Vagina (tissue), 2 donors: Measurements from ENCODE around the gene UNC5B. TPM values are rescaled to one million over a fixed set of nuclear protein-coding genes. Genes with fewer than 3 reads are reported as not detected.

Experiments used
- DNase-seq, 2 donors: peaks; one replicate each; pipeline ENCODE4 v3.0.0-alpha.2; 2017; ENCODE audit errors: extremely low spot score in 2 of 2
- H3K27ac ChIP-seq: fragments of 200-600 bp; sonication (generic); one replicate; pipeline ENCODE4 v1.5.1; 2019
- H3K27me3 ChIP-seq: fragments of 200-600 bp; sonication (generic); one replicate; pipeline ENCODE4 v1.5.1; 2019
- H3K36me3 ChIP-seq, 2 donors: fragments of 200-600 bp; sonication (generic); one replicate each; pipeline ENCODE4 v1.5.1; 2017 to 2019
- H3K4me1 ChIP-seq: fragments of 200-600 bp; sonication (generic); one replicate; pipeline ENCODE4 v1.5.1; 2019
- H3K4me3 ChIP-seq, 2 donors: fragments of 200-600 bp; sonication (generic); 1 replicate in 1 of 2; 2 replicates in 1 of 2; pipeline ENCODE4 v1.5.1; 2016 to 2019
- H3K9me3 ChIP-seq: fragments of 200-600 bp; sonication (generic); one replicate; pipeline ENCODE4 v1.5.1; 2019
- POLR2A ChIP-seq, 2 donors: fragments of 450-650 bp; IDR thresholded peaks; one replicate each; pipeline ENCODE4 v1.6.1; 2017; ENCODE audit warnings: antibody characterized with exemption in 2 of 2, mild to moderate bottlenecking in 2 of 2, moderate library complexity in 2 of 2
- POLR2AphosphoS5 ChIP-seq, 2 donors: sonication (generic); formaldehyde crosslinking; IDR thresholded peaks; one replicate each; pipeline ENCODE4 v1.9.0; 2017; ENCODE audit warnings: antibody characterized with exemption in 2 of 2, mild to moderate bottlenecking in 2 of 2, low read depth in 1 of 2; ENCODE audit not compliant: insufficient read depth in 1 of 2
- intact Hi-C: fragments of 100-400 bp; cut with DNase I; formaldehyde crosslinking; loops from one replicate; pipeline ENCODE4 v1.15.1; 2023
- total RNA-seq: library from RNA; depleted of rRNA; stranded (reverse); fragments of >200 nt; gene quantifications from one replicate; pipeline ENCODE4 v1.2.3, GENCODE V29; 2016
- TF ChIP-seq, protein P1 (sequence below), 3 experiments: fragments of 450-650 bp in 2 of 3; fragments of 200-600 bp in 1 of 3; sonication (generic) in 1 of 3; IDR thresholded peaks; one replicate each; pipeline ENCODE4 v1.5.1; 2017 to 2019; ENCODE audit warnings: antibody characterized with exemption in 3 of 3, mild to moderate bottlenecking in 2 of 3, moderate library complexity in 2 of 3

UNC5B gene
- total RNA-seq, 1 donor from 2014 or later: 24.3 TPM

DNA sequence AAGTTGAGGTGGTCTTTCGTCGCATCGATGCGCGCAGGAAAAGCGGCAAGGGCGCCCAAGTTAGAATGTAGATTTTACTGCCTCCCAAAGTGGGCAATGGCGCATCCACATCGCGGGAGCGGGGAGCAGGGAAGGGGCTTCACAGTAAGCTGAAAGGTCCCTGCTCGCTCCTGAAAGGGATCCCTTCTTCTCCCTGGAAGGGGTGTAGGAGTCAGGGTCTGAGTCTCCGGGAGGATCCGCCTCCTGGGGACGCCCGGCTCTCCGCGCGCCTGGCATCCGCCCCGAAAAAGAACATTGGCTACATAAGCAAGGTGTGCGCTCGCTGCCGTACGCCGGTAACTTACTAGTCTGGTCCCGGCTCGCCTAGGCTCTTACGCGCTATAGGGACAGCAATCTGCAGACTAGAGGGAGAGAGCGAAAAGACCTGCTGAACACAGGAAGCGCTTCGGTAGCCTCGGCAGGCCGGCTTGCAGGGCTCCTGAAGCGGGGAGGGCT, 804 bp downstream of the UNC5B start:
- peak overlapping the region; percentile 62 to 77 for H3K4me3 ChIP-seq
- H3K36me3 ChIP-seq: no peaks in the 10 kb centered on the region
- H3K9me3 ChIP-seq: no peaks in the 10 kb centered on the region
- intact Hi-C loops: loop anchor here (10.0 kb wide), 1 partner anchor 52 kb away; no protein-coding TSS in a partner anchor
- no peak for DNase-seq
- no peak for TF ChIP-seq POLR2A (IDR thresholded peaks at IDR 0.05)
- TF ChIP-seq, protein P1, sequence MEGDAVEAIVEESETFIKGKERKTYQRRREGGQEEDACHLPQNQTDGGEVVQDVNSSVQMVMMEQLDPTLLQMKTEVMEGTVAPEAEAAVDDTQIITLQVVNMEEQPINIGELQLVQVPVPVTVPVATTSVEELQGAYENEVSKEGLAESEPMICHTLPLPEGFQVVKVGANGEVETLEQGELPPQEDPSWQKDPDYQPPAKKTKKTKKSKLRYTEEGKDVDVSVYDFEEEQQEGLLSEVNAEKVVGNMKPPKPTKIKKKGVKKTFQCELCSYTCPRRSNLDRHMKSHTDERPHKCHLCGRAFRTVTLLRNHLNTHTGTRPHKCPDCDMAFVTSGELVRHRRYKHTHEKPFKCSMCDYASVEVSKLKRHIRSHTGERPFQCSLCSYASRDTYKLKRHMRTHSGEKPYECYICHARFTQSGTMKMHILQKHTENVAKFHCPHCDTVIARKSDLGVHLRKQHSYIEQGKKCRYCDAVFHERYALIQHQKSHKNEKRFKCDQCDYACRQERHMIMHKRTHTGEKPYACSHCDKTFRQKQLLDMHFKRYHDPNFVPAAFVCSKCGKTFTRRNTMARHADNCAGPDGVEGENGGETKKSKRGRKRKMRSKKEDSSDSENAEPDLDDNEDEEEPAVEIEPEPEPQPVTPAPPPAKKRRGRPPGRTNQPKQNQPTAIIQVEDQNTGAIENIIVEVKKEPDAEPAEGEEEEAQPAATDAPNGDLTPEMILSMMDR (IDR thresholded peaks at IDR 0.05): no peak
- peak in 1 of 2 donors; percentile 46 for TF ChIP-seq POLR2AphosphoS5 (IDR thresholded peaks at IDR 0.05; ENCODE audit: insufficient read depth in 1 of 2, low read depth in 1 of 2)
- H3K4me1 ChIP-seq: peaks cover 55% of the 10 kb centered on the region
- H3K27me3 ChIP-seq: no peaks in the 10 kb centered on the region
- H3K27ac ChIP-seq: peak overlapping the region; percentile 89

DNA sequence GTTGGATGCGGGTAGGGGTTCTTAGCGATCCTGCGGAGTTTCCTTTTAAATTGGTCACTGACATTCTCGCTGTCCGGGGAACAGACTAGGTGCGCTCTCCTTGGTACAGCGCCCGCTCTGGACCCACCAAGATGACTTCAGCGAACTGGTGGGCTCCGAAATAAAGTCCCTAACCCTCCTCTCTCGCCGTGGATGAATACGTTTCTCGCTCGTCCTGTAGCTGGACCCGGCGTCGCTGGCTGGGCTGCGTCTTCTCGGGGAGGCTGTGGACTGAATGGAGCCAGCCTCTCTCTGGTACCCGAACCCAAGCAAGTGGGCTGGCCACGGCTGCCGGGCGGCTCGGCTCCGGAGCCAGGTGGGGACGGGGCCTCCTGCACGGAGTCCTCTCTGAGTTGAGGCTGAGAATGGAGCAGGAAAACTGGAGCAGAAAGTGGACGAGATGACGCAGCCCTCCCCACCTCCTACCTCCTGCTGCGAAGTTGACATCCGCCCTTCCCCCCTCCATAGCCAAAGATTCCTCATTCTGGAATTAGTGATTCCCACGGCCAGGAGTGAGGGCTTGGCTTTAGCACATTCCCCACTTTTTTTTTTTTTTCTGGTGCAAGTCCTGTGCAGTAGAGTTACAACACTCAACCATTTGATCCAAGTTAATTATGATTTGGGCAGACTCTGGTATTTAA, 1.5 kb downstream of the UNC5B start:
- Histone ChIP-seq H3K9me3 (no peaks in the 10 kb centered on the region), H3K4me1 (peaks cover 56% of the 10 kb centered on the region), H3K4me3 (peak overlapping the region; percentile 62 to 77), H3K27ac (peak overlapping the region; percentile 89), H3K36me3 (no peaks in the 10 kb centered on the region), H3K27me3 (no peaks in the 10 kb centered on the region)
- TF ChIP-seq POLR2AphosphoS5 (IDR thresholded peaks at IDR 0.05; ENCODE audit: insufficient read depth in 1 of 2, low read depth in 1 of 2): peak in 1 of 2 donors; percentile 54
- TF ChIP-seq, protein P1 (IDR thresholded peaks at IDR 0.05): no peak
- no peak for TF ChIP-seq POLR2A (IDR thresholded peaks at IDR 0.05)
- no peak for DNase-seq
- intact Hi-C loops: loop anchor here (10.0 kb wide), 1 partner anchor 51 kb away; no protein-coding TSS in a partner anchor

DNA sequence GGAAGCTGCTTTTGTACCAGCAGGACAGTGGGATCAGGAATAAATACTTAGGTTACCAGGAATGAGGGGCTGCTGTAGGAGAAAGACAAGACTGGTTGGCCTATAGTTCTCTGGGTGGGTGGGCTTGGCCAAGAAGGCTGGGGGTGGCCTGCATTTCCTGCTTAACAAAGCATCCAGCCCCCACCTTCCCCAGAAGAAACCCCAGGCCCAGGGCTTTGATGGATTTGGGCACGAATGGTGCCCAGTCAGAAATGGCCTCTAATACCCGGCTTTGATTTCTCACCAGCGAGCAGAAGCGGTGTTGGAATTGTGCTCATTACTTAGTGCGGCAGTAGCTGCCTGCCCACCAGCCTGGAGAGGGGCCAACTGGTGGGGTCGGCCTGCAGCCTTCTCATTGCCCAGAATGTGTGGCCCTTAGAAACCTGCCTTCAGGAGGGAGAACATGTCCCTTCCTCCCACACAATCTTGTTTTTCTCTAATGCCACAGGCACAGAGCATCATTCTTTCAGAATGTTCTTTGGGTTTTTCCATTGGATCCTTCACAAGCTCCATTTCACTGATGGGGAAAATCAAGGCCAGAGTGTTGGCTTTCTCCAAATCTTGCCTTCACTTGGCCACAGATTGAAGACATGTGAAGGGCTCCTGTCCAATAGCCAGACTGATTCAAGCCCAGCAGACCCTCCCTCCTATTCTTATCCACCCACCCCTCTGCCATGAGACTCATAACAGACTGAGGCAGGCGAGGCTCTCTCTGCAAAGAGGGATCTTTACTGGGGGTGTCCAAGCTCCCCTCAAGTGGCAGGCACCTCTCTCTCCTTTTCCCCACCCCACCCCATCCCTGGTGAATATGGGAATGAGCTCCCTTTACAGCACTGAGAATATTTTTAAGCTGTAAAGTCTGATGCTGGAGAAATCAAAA, 2.5 kb downstream of the UNC5B start:
- intact Hi-C loops: loop anchor here (10.0 kb wide), 1 partner anchor 50 kb away; no protein-coding TSS in a partner anchor
- no peak for TF ChIP-seq POLR2AphosphoS5 (IDR thresholded peaks at IDR 0.05; ENCODE audit: insufficient read depth in 1 of 2, low read depth in 1 of 2)
- no peak for TF ChIP-seq POLR2A (IDR thresholded peaks at IDR 0.05)
- TF ChIP-seq, protein P1 (IDR thresholded peaks at IDR 0.05): no peak
- peaks cover 55% of the 10 kb centered on the region for H3K4me1 ChIP-seq
- no peaks in the 10 kb centered on the region for H3K27me3 ChIP-seq
- H3K36me3 ChIP-seq: no peaks in the 10 kb centered on the region
- peak overlapping the region; percentile 89 for H3K27ac ChIP-seq
- DNase-seq: no peak
- H3K9me3 ChIP-seq: no peaks in the 10 kb centered on the region
- peak overlapping the region; percentile 62 to 77 for H3K4me3 ChIP-seq

DNA sequence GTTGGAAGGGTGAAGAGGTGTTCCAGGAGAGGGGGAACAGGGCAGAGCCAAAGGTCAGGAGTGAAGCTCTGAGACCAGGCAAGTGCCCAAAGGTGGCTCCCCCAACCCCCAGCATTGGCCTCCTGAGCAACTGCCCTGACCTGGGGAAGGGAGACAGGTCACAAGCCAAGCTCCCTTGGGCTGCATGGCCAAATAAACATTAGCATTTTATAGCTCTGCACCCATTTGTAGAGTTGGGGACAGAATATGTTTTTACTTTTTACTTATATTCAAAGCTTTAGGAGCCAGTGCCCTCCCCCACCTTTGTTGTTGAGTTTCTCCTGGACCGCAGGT, 4.0 kb downstream of the UNC5B start:
- peak overlapping the region; percentile 73 for H3K27ac ChIP-seq
- no peaks in the 10 kb centered on the region for H3K9me3 ChIP-seq
- H3K36me3 ChIP-seq: no peaks in the 10 kb centered on the region
- H3K4me1 ChIP-seq: peaks cover 63% of the 10 kb centered on the region
- no peak for DNase-seq
- no peak overlapping the region for H3K4me3 ChIP-seq
- TF ChIP-seq POLR2AphosphoS5 (IDR thresholded peaks at IDR 0.05; ENCODE audit: insufficient read depth in 1 of 2, low read depth in 1 of 2) (no peak), POLR2A (IDR thresholded peaks at IDR 0.05) (no peak)
- TF ChIP-seq, protein P1 (IDR thresholded peaks at IDR 0.05): no peak
- intact Hi-C loops: loop anchor here (10.0 kb wide), 1 partner anchor 48 kb away; no protein-coding TSS in a partner anchor
- no peaks in the 10 kb centered on the region for H3K27me3 ChIP-seq
